PC-3 (cell line): ENCODE data around the gene DLG4. TPM values are rescaled to one million over a fixed set of nuclear protein-coding genes. Genes with fewer than 3 reads are reported as not detected.

Source experiments
- ATAC-seq: fragments of 200-7000 bp; cut with Tn5 transposase; 2 replicates; pipeline ENCODE4 v1.9.1; 2020; ENCODE audit warnings: mild to moderate bottlenecking, moderate library complexity
- BruUV-seq: library from RNA; stranded (reverse); fragments of 400-500 nt; replicated peaks from 2 replicates; lab custom pipeline; 2021; lab: Mats Ljungman, UMichigan
- CTCF ChIA-PET: fragments of 300-600 bp; sonication (Branson Sonifier 250); formaldehyde crosslinking; loops from one replicate; lab custom pipeline; 2022; ENCODE audit warnings: antibody characterized with exemption; lab: Charles Lee
- POLR2A ChIA-PET: fragments of 300-600 bp; sonication (Branson Sonifier 250); formaldehyde crosslinking; loops from one replicate; lab custom pipeline; 2022; ENCODE audit warnings: antibody characterized with exemption; ENCODE audit not compliant: unreplicated experiment; lab: Charles Lee
- DNase-seq: peaks from one replicate; pipeline ENCODE4 v3.0.0-alpha.2; 2015
- H2AFZ ChIP-seq: fragments of 300-600 bp; sonication (generic); 2 replicates; pipeline ENCODE4 v1.6.0; 2016; ENCODE audit warnings: antibody characterized with exemption, low read length
- H3F3A ChIP-seq: fragments of 300-600 bp; sonication (generic); one replicate; pipeline ENCODE4 v1.6.0; 2017; ENCODE audit warnings: antibody characterized with exemption, low read length, control low read depth, mild to moderate bottlenecking; ENCODE audit not compliant: unreplicated experiment
- H3K27ac ChIP-seq: fragments of 300-600 bp; sonication (generic); 2 replicates; pipeline ENCODE4 v1.5.1; 2016; ENCODE audit warnings: mild to moderate bottlenecking, low read length
- H3K27me3 ChIP-seq: fragments of 300-600 bp; sonication (generic); 2 replicates; pipeline ENCODE4 v1.6.1; 2016; ENCODE audit warnings: low read length, mixed read lengths
- H3K36me3 ChIP-seq: fragments of 300-600 bp; sonication (generic); 2 replicates; pipeline ENCODE4 v1.6.1; 2016; ENCODE audit warnings: low read depth, mixed run types, low read length, mixed read lengths
- H3K4me1 ChIP-seq: fragments of 300-600 bp; sonication (generic); 2 replicates; pipeline ENCODE4 v1.5.1; 2016; ENCODE audit warnings: low read length; ENCODE audit not compliant: insufficient read depth
- H3K4me2 ChIP-seq: fragments of 300-600 bp; sonication (generic); 2 replicates; pipeline ENCODE4 v1.6.0; 2016; ENCODE audit warnings: low read length
- H3K4me3 ChIP-seq: fragments of 300-600 bp; sonication (generic); 2 replicates; pipeline ENCODE4 v1.5.1; 2016; ENCODE audit warnings: mild to moderate bottlenecking, low read length, mixed read lengths
- H3K79me2 ChIP-seq: fragments of 300-600 bp; sonication (generic); 2 replicates; pipeline ENCODE4 v1.6.1; 2017; ENCODE audit warnings: low read length, mixed read lengths
- H3K9ac ChIP-seq: fragments of 300-600 bp; sonication (generic); 2 replicates; pipeline ENCODE4 v1.6.0; 2016; ENCODE audit warnings: mild to moderate bottlenecking, low read length
- H3K9me2 ChIP-seq: fragments of 300-600 bp; sonication (generic); replicated peaks from 2 replicates; pipeline ENCODE4 v1.6.1; 2016; ENCODE audit warnings: mixed run types, low read length, mixed read lengths
- H3K9me3 ChIP-seq: fragments of 300-600 bp; sonication (generic); 2 replicates; pipeline ENCODE4 v1.6.1; 2016; ENCODE audit warnings: low read length, mixed read lengths
- H4K20me1 ChIP-seq: fragments of 300-600 bp; sonication (generic); 2 replicates; pipeline ENCODE4 v1.6.1; 2016; ENCODE audit warnings: low read length, mixed read lengths
- EZH2 ChIP-seq: fragments of 300-600 bp; sonication (generic); IDR thresholded peaks from one replicate; pipeline ENCODE4 v1.6.1; 2017; ENCODE audit warnings: antibody characterized with exemption, mild to moderate bottlenecking, low read length; ENCODE audit not compliant: unreplicated experiment
- EZH2phosphoT487 ChIP-seq: fragments of 300-600 bp; sonication (generic); IDR thresholded peaks from 2 replicates; pipeline ENCODE4 v1.6.1; 2018; ENCODE audit warnings: mild to moderate bottlenecking, antibody characterized with exemption, low read length, borderline replicate concordance
- intact Hi-C: fragments of 100-400 bp; cut with micrococcal nuclease; formaldehyde crosslinking; loops from 2 replicates; pipeline ENCODE4 v1.9.0; 2023
- total RNA-seq: library from RNA; depleted of rRNA; stranded (reverse); fragments of >200 nt; gene quantifications from 2 replicates; pipeline ENCODE4 v1.2.3, GENCODE V29; 2014
- TF ChIP-seq, protein P1 (sequence below): fragments of 300-600 bp; sonication (generic); conservative IDR thresholded peaks from 2 replicates; pipeline ENCODE4 v1.5.1; 2017; ENCODE audit warnings: antibody characterized with exemption, low read depth, mild to moderate bottlenecking, low read length

The DLG4 gene
- total RNA-seq, 1 experiment from 2014 or later: 6.5 TPM

DNA sequence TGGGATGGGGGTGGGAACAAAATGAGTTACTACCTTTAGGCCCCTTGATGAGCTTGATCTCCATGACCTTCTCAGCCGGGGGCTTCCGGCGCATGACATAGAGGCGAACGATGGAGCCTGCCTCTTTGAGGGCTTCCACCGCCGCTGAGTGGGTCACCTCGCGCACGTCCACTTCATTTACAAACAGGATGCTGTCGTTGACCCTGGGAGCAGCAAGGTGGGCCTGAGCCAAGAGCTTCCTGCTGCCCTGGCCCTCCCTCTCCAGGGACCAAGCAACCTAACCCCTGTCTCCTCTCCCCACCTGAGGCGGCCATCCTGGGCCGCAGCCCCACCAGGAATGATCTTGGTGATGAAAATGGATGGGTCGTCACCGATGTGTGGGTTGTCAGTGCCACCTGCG, 16.2 kb downstream of the DLG4 start:
- H3K27ac ChIP-seq: no peak overlapping the region
- ChIA-PET POLR2A (no interaction called here), CTCF (no interaction called here)
- no peaks in the 10 kb centered on the region for H3F3A ChIP-seq
- no peaks in the 10 kb centered on the region for H4K20me1 ChIP-seq
- BruUV-seq: TSS peak; percentile 37
- no peaks in the 10 kb centered on the region for H3K9me3 ChIP-seq
- intact Hi-C loops: no loop called here
- no peak overlapping the region for H2AFZ ChIP-seq
- no peak overlapping the region for H3K4me3 ChIP-seq
- no peak overlapping the region for H3K9ac ChIP-seq
- TF ChIP-seq EZH2: no peak
- no peak overlapping the region for H3K4me2 ChIP-seq
- no peaks in the 10 kb centered on the region for H3K79me2 ChIP-seq
- H3K4me1 ChIP-seq: no peaks in the 10 kb centered on the region
- ATAC-seq (no peak), DNase-seq (no peak)
- no peaks in the 10 kb centered on the region for H3K27me3 ChIP-seq
- no peaks in the 10 kb centered on the region for H3K9me2 ChIP-seq
- no peaks in the 10 kb centered on the region for H3K36me3 ChIP-seq

DNA sequence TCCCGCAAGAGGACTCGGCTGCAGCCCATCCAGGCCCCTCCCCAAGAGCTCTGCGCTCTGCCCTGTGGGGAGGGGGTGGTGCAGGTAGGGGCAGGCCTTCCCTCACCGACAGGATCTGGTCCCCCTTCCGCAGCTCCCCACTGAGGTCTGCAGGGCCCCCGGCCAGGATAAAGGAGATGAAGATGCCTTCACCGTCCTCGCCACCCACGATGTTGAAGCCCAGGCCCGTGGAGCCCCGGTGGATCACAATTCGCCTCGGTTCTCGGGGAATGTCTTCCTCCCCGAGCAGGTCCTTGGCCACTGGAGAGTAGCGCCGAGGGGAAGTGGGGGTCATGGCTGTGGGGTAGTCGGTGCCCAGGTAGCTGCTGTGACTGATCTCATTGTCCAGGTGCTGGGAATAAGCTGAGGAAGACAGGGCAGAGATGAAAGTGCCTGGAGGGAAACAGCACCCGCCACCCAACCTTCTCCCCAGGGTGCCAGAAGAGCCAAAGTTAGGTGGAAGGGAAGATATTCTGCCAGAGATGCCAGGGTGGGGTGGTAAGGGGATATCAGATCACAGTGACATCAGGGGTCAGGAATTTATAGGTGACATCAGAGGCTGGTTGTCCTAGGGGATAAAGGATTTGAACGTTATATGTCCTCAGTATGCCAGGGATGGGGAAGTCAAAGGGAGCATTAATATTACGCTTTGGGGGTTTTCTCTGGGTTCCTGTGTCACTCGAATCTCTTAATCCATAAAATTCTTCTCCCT, 22.8 kb downstream of the DLG4 start:
- Histone ChIP-seq H3K4me3 (no peak overlapping the region), H3K36me3 (no peaks in the 10 kb centered on the region), H3K4me1 (no peaks in the 10 kb centered on the region), H3K9ac (no peak overlapping the region), H4K20me1 (no peaks in the 10 kb centered on the region), H3K79me2 (no peaks in the 10 kb centered on the region), H3K27me3 (no peaks in the 10 kb centered on the region), H3K9me3 (no peaks in the 10 kb centered on the region), H3K27ac (no peak overlapping the region), H2AFZ (no peak overlapping the region), H3K4me2 (no peak overlapping the region), H3F3A (no peaks in the 10 kb centered on the region), H3K9me2 (no peaks in the 10 kb centered on the region)
- CTCF ChIA-PET: no interaction called here
- no peak for ATAC-seq
- TF ChIP-seq EZH2phosphoT487: no peak
- TF ChIP-seq, protein P1, sequence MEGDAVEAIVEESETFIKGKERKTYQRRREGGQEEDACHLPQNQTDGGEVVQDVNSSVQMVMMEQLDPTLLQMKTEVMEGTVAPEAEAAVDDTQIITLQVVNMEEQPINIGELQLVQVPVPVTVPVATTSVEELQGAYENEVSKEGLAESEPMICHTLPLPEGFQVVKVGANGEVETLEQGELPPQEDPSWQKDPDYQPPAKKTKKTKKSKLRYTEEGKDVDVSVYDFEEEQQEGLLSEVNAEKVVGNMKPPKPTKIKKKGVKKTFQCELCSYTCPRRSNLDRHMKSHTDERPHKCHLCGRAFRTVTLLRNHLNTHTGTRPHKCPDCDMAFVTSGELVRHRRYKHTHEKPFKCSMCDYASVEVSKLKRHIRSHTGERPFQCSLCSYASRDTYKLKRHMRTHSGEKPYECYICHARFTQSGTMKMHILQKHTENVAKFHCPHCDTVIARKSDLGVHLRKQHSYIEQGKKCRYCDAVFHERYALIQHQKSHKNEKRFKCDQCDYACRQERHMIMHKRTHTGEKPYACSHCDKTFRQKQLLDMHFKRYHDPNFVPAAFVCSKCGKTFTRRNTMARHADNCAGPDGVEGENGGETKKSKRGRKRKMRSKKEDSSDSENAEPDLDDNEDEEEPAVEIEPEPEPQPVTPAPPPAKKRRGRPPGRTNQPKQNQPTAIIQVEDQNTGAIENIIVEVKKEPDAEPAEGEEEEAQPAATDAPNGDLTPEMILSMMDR: no peak
- TF ChIP-seq EZH2: no peak
- DNase-seq: no peak
- POLR2A ChIA-PET: no interaction called here
- intact Hi-C loops: no loop called here
- no TSS peak for BruUV-seq

DNA sequence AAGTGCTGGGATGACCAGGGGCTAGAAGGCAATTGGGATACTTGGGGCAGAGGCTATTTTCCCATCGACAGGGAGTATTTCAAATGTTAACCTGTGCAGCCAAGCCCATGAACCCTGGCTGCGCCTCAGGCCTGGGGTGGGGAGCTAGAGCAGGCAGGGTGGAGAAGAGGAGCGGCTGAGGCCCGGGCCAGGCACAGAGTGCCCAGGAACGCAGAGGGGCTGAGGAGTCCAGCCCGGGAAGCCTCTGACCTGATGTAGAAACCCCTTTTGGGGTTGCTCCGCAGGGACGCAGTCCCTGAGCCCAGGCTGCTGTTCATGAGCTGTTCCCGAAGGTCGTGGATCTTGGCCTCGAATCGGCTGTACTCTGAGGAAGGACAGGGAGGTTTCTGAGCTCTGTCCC, 23.7 kb downstream of the DLG4 start:
- Histone ChIP-seq H4K20me1 (no peaks in the 10 kb centered on the region), H3K4me3 (no peak overlapping the region), H3F3A (no peaks in the 10 kb centered on the region), H3K27ac (no peak overlapping the region), H2AFZ (no peak overlapping the region), H3K4me1 (no peaks in the 10 kb centered on the region), H3K9me3 (no peaks in the 10 kb centered on the region), H3K9ac (no peak overlapping the region), H3K4me2 (no peak overlapping the region), H3K36me3 (no peaks in the 10 kb centered on the region), H3K79me2 (no peaks in the 10 kb centered on the region), H3K27me3 (no peaks in the 10 kb centered on the region), H3K9me2 (no peaks in the 10 kb centered on the region)
- ATAC-seq (no peak), DNase-seq (no peak)
- BruUV-seq: no TSS peak
- ChIA-PET POLR2A (no interaction called here), CTCF (no interaction called here)
- TF ChIP-seq, protein P1: no peak
- TF ChIP-seq EZH2 (no peak), EZH2phosphoT487 (no peak)
- intact Hi-C loops: no loop called here
